Omental fat pad (tissue), 4 donors: ENCODE data around the gene RASAL2. TPM values are rescaled to one million over a fixed set of nuclear protein-coding genes. Genes with fewer than 3 reads are reported as not detected.

Experiments used
- ATAC-seq: fragments of 150-250 bp; one replicate; pipeline ENCODE4 v1.9.1; 2016; ENCODE audit warnings: mild to moderate bottlenecking, moderate library complexity; ENCODE audit not compliant: low FRiP score
- DNase-seq: peaks from one replicate; pipeline ENCODE4 v3.0.0-alpha.2; 2019; ENCODE audit warnings: low spot score
- total RNA-seq, 4 donors: library from RNA; depleted of rRNA; stranded (reverse); fragments of >200 nt; gene quantifications; one replicate each; pipeline ENCODE4 v1.1.0, GENCODE V29; 2016
- TF ChIP-seq, protein P1 (sequence below), 3 donors: fragments of 450-650 bp; IDR thresholded peaks; one replicate each; pipeline ENCODE4 v1.5.1; 2016 to 2017; ENCODE audit warnings: antibody characterized with exemption in 3 of 3, mild to moderate bottlenecking in 3 of 3, moderate library complexity in 2 of 3

The RASAL2 gene
- total RNA-seq, 4 donors from 2014 or later, result 13.5 to 52.3 (median 30.9) TPM

- DNase-seq (no peak), ATAC-seq (no peak)
- TF ChIP-seq, protein P1, sequence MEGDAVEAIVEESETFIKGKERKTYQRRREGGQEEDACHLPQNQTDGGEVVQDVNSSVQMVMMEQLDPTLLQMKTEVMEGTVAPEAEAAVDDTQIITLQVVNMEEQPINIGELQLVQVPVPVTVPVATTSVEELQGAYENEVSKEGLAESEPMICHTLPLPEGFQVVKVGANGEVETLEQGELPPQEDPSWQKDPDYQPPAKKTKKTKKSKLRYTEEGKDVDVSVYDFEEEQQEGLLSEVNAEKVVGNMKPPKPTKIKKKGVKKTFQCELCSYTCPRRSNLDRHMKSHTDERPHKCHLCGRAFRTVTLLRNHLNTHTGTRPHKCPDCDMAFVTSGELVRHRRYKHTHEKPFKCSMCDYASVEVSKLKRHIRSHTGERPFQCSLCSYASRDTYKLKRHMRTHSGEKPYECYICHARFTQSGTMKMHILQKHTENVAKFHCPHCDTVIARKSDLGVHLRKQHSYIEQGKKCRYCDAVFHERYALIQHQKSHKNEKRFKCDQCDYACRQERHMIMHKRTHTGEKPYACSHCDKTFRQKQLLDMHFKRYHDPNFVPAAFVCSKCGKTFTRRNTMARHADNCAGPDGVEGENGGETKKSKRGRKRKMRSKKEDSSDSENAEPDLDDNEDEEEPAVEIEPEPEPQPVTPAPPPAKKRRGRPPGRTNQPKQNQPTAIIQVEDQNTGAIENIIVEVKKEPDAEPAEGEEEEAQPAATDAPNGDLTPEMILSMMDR (IDR thresholded peaks at IDR 0.05), result no peak
These were observed 130.5 kb downstream of the RASAL2 start for GRCh38 chr1:178224358-178224757.

GRCh38 chr1:178230881-178231409, 137.0 kb downstream of the RASAL2 start:
- ATAC-seq (no peak), DNase-seq (no peak)
- TF ChIP-seq, protein P1 (IDR thresholded peaks at IDR 0.05), result no peak

- ATAC-seq, result no peak
- no peak for DNase-seq
- TF ChIP-seq, protein P1 (IDR thresholded peaks at IDR 0.05), result no peak
These were observed 138.2 kb downstream of the RASAL2 start for GRCh38 chr1:178232108-178232507.

- TF ChIP-seq, protein P1 (IDR thresholded peaks at IDR 0.05), result no peak
- DNase-seq, result no peak
- no peak for ATAC-seq
These were observed 139.0 kb downstream of the RASAL2 start for GRCh38 chr1:178232949-178233348.

DNA sequence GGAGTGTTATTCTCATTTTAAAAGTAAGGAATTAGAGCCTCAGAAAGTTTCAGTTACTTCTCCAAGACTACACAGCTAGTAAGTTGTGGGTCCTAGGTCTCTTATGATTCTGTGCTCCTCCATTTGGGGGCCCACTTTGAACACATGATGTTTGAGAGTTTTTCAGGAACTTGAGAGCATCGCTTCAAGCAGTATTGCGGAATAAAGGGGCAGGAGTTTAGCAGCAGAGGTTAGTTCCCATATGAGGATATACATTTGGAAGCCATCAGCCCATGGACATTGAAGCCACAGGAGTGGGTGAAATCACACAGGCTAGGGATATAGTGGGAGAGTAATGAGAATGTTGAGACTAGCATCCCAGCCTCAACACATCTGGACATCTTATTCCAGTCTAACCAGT, 143.2 kb downstream of the RASAL2 start:
- DNase-seq, result no peak

GRCh38 chr1:178238722-178239510, 145.0 kb downstream of the RASAL2 start:
- TF ChIP-seq, protein P1 (IDR thresholded peaks at IDR 0.05), result no peak
- DNase-seq (no peak), ATAC-seq (peak; percentile 87)

More for the DNA sequence above, 143.2 kb downstream of the RASAL2 start:
- TF ChIP-seq, protein P1 (IDR thresholded peaks at IDR 0.05), result no peak
- no peak for ATAC-seq

GRCh38 chr1:178241057-178241456, 147.2 kb downstream of the RASAL2 start:
- TF ChIP-seq, protein P1 (IDR thresholded peaks at IDR 0.05), result no peak
- DNase-seq (no peak), ATAC-seq (no peak)
